Measurements from ENCODE around the gene SORCS3. TPM values are rescaled to one million over a fixed set of nuclear protein-coding genes. Genes with fewer than 3 reads are reported as not detected.

Gene SORCS3
- total RNA-seq, 2 experiments from 2014 or later = 1.7 to 2.1 TPM

- H3K27ac ChIP-seq (ENCODE audit: low read depth in 1 of 2, low read length in 2 of 2) = no peak overlapping the region
- Mint-ChIP-seq H3K27me3 (peaks cover 17% of the 10 kb centered on the region), H3K36me3 (ENCODE audit: low read depth) (no peaks in the 10 kb centered on the region), H3K4me3 (no peak overlapping the region), H3K27ac (no peak overlapping the region), H3K4me1 (ENCODE audit: low read depth) (no peaks in the 10 kb centered on the region), H3K9me3 (no peaks in the 10 kb centered on the region)
- no peaks in the 10 kb centered on the region for H3K36me3 ChIP-seq (ENCODE audit: insufficient read depth, low read length)
- DNase-seq = no peak
- intact Hi-C loops (cut with DNase I, micrococcal nuclease) = no loop called here
- peaks cover 0 to 4% of the 10 kb centered on the region in 2 experiments for H3K9me3 ChIP-seq (ENCODE audit: control insufficient read depth in 1 of 2, insufficient read depth in 1 of 2, low read length in 2 of 2)
- H3K4me3 ChIP-seq (ENCODE audit: low read length) = no peak overlapping the region
- H3K4me1 ChIP-seq (ENCODE audit: insufficient read depth, low read length) = no peaks in the 10 kb centered on the region
- ChIA-PET CTCF (no interaction called here), POLR2A (no interaction called here)
- no peaks in the 10 kb centered on the region for H3K27me3 ChIP-seq (ENCODE audit: control insufficient read depth in 1 of 2, insufficient read depth in 2 of 2, low read length in 2 of 2)
- ATAC-seq (ENCODE audit: poor library complexity) = no peak
- no peak for TF ChIP-seq CTCF (IDR thresholded peaks at IDR 0.05)
Observed at GRCh38 chr10:104796823-104797222, 155.7 kb downstream of the SORCS3 start.

- Mint-ChIP-seq H3K9me3 (no peaks in the 10 kb centered on the region), H3K4me3 (no peak overlapping the region), H3K27ac (no peak overlapping the region), H3K27me3 (no peaks in the 10 kb centered on the region), H3K4me1 (ENCODE audit: low read depth) (no peaks in the 10 kb centered on the region), H3K36me3 (ENCODE audit: low read depth) (no peaks in the 10 kb centered on the region)
- H3K4me1 ChIP-seq (ENCODE audit: insufficient read depth, low read length) = no peaks in the 10 kb centered on the region
- ChIA-PET CTCF (no interaction called here), POLR2A (no interaction called here)
- no peak overlapping the region for H3K27ac ChIP-seq (ENCODE audit: low read depth in 1 of 2, low read length in 2 of 2)
- ATAC-seq (ENCODE audit: poor library complexity) (no peak), DNase-seq (no peak)
- H3K27me3 ChIP-seq (ENCODE audit: control insufficient read depth in 1 of 2, insufficient read depth in 2 of 2, low read length in 2 of 2) = no peaks in the 10 kb centered on the region
- intact Hi-C loops (cut with DNase I, micrococcal nuclease) = no loop called here
- peaks cover 0 to 4% of the 10 kb centered on the region in 2 experiments for H3K9me3 ChIP-seq (ENCODE audit: control insufficient read depth in 1 of 2, insufficient read depth in 1 of 2, low read length in 2 of 2)
- H3K4me3 ChIP-seq (ENCODE audit: low read length) = no peak overlapping the region
- no peak for TF ChIP-seq CTCF (IDR thresholded peaks at IDR 0.05)
- H3K36me3 ChIP-seq (ENCODE audit: insufficient read depth, low read length) = no peaks in the 10 kb centered on the region
Observed at GRCh38 chr10:104802941-104803340, 161.9 kb downstream of the SORCS3 start.

GRCh38 chr10:104804880-104805279, 163.8 kb downstream of the SORCS3 start:
- no peaks in the 10 kb centered on the region for H3K4me1 ChIP-seq (ENCODE audit: insufficient read depth, low read length)
- intact Hi-C loops (cut with DNase I, micrococcal nuclease) = no loop called here
- no peak overlapping the region for H3K4me3 Mint-ChIP-seq
- H3K27ac ChIP-seq (ENCODE audit: low read depth in 1 of 2, low read length in 2 of 2) = no peak overlapping the region
- ChIA-PET CTCF (no interaction called here), POLR2A (no interaction called here)
- no peaks in the 10 kb centered on the region for H3K27me3 Mint-ChIP-seq
- DNase-seq (no peak), ATAC-seq (ENCODE audit: poor library complexity) (no peak)
- TF ChIP-seq CTCF (IDR thresholded peaks at IDR 0.05) = no peak
- H3K4me1 Mint-ChIP-seq (ENCODE audit: low read depth) = no peaks in the 10 kb centered on the region
- no peak overlapping the region for H3K4me3 ChIP-seq (ENCODE audit: low read length)
- no peaks in the 10 kb centered on the region for H3K9me3 Mint-ChIP-seq
- no peaks in the 10 kb centered on the region for H3K36me3 ChIP-seq (ENCODE audit: insufficient read depth, low read length)
- no peaks in the 10 kb centered on the region for H3K9me3 ChIP-seq (ENCODE audit: control insufficient read depth in 1 of 2, insufficient read depth in 1 of 2, low read length in 2 of 2)
- no peaks in the 10 kb centered on the region for H3K27me3 ChIP-seq (ENCODE audit: control insufficient read depth in 1 of 2, insufficient read depth in 2 of 2, low read length in 2 of 2)
- H3K27ac Mint-ChIP-seq = no peak overlapping the region
- H3K36me3 Mint-ChIP-seq (ENCODE audit: low read depth) = no peaks in the 10 kb centered on the region
